T-helper 22 cell (primary cell): Measurements from ENCODE around the gene ERVH48-1.
"Not testable (repeated sequence)": the region's sequence is repeated elsewhere in the genome, so short reads cannot be mapped to it uniquely, and the experiment has no call there.

ENCODE experiments used
- DNase-seq: peaks from one replicate; pipeline ENCODE4 v3.0.0-alpha.2; 2020; ENCODE audit warnings: low read depth

Gene ERVH48-1

DNA sequence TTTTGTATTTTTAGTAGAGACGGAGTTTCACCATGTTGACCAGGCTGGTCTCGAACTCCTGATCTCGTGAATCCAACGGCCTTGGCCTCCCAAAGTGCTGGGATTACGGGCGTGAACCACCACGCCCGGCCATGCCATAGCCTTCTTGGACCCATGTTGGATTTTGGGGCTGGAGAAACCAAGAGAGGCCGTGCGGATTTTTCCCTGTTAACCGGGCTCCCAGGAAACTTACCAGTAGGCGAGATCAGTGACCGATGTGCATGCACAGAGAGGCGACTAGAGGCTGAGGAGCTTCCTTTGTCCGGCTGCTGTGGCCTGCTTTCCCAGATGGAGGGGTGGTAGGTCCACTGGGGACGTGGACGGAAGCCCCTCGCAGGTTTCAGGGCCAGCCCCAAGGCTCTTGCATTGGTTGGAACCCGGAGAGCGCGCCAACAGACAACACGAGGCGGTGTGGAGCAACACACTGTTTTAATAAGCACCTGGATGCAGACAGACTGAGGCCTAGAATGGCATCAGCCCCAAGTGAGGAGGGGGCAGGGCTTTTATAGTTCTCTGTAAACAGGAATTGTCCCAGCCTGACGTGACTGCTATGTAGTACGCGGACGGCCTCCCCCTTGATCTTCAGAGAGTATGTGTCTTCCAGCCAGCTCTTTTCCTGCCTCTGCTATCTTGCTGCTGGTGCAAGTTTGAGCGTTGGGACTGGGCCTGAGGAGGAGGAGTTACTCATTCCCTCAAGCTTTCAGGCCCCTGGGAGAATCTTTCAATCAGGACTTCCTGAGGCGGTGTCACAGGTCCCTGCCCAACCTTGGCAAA, at the start of gene ERVH48-1:
ERVH48-1 (minus strand) TSS at position 517 of the 813 bp plus-strand sequence. CDS start 6,624 bp downstream, outside the sequence.
- DNase-seq = no peak

DNA sequence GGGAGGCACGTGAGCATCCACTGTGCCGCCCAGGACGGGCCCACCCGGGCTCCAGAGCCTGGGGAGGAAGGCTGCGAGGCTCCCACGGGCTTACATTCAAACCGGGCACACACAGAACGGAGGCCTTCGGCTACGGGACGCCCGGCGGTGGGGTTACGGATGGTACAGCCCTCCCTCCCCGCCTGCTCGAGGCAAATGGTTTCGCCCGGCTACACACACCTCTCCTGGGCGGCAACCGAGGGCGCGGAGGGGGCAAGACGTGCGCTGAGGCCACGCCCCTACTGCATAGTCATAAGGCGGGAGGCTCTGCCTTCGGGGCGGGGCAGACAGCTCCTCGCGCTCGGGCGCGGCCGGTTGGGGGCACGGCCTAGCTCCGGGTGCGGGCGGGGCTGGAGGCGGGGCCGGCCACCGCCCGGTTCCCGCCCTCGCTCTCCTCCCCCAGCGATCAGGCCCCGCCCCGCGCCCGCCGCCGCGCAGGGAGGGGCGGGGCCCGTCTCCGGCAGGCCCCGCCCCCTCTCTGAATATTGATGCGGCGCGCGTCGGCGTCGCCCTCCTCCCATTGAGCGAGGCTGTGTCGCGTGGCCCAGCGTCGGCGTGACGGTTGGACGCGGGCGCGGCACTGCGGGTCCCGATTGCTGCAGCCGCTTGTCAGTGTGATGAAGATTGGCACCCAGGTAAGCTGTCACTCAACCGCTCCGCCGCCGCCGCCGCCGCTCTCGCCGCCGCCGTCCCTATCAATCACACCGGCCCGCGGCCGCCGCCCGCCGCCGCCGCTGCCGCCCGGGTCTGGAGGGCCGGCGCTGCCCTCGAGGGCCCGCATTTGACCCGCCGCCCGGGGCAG, 48.8 kb upstream of the ERVH48-1 start, which contains the start of gene PKNOX1:
PKNOX1 (plus strand) TSS at position 572 of the 841 bp plus-strand sequence. CDS start 29,820 bp downstream, outside the sequence.
- peak; percentile 99 for DNase-seq

DNA sequence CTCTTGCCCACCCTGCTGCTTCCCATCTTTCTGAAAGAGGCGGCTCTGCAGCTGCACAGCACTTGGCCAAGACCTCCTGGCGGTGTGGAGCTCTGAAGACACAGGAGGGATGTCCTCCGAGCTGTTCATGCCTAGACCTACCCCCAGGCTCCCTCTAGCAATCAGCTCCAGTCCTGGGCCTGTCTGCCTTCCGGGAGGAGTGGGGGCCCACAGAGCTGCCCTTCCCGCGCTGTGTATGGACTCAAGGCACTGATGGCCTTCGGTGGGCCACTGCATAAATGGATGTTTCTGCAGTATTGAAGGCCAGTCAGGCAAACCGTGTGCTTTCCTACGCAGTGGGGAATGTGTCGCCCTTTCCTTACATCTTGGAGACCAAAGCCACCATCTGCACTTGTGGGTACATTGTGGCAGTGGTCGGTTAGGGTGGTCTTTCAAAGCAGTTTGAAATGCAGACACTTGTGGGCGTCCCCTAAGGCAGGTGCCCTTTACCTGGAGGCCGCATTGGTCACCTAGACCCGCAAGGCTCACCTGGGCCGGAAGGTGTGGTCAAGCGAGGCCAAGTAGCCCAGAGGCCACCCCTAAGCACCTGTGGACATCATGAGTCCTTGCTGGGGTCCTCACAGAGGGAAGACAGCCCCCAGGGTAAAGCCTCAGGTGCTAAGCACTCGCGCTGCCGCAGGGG, 48.0 kb upstream of the ERVH48-1 start:
- DNase-seq = no peak

DNA sequence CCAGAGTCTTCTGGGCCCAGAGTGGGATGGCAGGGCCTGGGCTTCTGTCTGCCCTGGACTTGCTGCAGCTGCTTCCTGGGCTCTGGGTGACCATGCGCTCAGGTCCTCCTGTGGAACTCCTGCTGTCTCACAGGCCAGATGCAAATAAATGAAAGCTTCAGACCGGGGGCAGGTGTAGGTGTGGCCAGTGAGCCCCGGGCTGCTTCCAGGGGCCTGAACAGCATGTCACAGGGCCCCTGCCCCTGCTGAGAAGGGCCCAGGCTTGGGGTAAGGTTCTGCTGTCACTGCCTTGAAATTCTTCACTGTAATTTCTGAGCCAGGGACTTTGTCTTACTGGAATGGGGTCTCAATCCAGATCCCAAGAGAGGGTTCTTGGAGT, 46.5 kb upstream of the ERVH48-1 start:
- DNase-seq = no peak

DNA sequence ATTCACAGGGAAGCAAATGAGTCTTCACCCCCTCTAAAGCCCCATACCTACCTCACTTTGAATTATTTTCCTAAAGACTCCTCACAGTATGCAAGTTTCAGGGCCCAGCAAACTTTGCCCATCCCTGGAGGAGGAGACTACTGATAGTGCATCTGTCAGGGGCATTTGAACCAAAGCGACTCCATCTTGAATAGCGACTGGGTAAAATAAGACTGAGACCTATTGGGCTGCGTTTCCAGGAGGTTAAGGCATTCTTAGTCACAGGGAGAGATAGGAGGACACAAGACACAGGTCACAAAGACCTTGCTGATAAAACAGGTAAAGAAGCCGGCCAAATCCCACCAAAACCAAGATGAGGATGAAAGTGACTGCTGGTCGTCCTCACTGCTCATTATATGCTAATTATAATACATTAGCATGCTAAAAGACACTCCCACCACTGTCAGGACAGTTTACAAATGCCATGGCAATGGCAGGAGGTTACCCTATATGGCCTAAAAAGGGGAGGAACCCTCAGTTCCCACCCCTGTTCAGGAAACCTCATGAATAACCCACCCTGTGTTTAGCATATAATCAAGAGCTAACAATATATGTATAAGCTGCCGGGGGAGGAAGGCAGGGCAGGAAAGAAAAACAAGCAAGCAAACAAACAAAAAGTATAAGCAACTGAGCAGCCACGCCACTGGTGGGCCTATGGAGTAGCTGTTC, 45.7 kb upstream of the ERVH48-1 start:
- no peak for DNase-seq

DNA sequence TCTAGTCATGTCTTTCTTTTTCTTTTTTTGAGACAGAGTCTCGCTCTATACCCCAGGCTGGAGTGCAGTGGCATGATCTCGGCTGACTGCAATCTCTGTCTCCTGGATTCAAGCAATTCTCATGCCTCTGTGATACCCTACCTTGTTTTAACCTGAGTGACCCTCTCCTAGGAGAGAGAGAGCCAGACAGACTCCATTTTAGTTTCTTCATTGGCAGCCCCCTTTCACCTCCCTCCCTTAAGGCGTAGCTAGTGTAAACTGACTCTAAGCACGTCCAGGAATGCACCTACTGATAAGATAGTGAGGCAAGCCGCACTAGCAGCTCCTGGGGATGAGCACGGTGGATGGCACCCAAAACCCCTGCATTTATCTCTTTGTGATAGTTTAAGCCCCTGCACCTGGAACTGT, 43.8 kb upstream of the ERVH48-1 start:
- DNase-seq = no peak

DNA sequence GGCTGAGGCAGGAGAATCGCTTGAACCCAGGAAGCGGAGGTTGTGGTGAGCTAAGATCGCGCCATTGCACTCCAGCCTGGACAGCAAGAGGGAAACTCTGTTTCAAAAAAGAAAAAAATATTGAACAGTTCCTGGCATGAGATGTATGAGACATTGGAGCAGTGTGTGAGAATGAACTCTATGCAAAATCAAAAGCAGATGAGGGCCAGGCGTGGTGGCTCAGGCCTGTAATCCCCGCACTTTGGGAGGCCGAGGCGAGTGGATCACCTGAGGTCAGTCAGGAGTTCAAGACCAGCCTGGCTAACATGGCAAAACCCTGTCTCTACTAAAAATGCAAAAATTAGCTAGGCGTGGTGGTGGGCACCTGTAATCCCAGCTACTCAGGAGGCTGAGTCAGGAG, 42.2 kb upstream of the ERVH48-1 start:
- DNase-seq = not testable (repeated sequence)

DNA sequence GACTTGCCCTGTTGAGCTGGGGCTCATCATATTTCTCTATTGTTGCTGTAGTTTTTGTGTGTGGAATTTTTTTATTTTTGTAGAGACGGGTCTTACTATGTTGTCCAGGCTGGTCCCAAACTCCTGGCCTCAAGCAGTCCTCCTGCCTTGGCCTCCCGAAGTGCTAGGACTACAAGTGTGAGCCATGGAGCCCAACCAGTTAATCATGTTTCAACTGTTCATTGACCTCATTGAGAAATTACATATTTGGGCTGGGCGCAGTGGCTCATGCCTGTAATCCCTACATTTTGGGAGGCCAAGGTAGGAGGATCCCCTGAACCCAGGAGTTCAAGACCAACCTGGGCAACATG, 39.8 kb upstream of the ERVH48-1 start:
- DNase-seq = no peak

DNA sequence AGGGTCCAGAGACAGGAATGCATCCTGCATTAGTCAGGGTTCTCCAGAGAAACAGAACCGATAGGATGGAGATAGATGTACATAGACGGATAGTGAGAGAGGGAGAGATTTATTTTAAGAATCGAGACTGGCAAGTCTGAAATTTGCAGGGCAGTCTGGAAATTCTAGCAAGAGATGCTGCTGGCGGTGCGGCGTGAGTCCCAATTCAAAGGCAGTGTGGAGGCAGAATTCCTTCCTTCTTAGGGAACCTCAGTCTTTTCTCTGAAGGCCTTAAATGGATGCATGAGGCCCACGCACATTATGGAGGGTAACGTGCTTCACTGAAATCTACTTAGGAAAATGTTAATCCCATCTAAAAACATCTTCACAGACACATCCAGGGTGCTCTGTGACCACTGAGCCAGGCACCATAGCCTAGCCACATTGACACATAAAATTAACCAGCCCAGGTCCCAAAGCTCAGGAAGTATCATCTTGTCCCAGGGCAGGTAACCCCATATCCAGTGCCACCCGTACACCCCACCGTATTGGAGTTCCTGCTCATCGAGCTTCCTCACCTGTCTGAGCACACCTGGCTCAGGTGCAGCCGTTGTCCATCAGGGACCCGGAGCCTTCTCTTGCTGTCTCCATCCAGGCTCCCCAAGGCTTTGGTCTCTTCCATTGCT, 39.2 kb upstream of the ERVH48-1 start:
- no peak for DNase-seq

DNA sequence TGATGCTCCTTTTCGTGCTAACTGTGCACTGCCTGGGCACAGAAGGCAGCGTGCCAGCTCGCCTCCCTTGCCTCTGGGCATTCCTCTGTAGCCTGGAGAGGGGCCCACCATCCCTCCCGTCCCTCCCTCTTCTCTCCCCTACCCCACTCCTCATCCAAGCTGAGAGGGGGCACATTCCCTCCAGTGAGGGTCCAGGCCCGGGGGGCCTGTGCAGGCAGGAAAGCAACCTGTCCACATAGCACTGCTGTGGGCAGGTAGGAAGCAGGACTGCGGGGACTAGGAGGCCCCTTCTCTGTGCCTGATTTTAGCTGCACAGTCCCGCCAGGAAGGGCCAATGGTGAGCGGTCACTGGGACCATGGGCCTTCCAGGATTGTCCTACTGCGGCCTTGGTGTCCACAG, 38.7 kb upstream of the ERVH48-1 start:
- no peak for DNase-seq

DNA sequence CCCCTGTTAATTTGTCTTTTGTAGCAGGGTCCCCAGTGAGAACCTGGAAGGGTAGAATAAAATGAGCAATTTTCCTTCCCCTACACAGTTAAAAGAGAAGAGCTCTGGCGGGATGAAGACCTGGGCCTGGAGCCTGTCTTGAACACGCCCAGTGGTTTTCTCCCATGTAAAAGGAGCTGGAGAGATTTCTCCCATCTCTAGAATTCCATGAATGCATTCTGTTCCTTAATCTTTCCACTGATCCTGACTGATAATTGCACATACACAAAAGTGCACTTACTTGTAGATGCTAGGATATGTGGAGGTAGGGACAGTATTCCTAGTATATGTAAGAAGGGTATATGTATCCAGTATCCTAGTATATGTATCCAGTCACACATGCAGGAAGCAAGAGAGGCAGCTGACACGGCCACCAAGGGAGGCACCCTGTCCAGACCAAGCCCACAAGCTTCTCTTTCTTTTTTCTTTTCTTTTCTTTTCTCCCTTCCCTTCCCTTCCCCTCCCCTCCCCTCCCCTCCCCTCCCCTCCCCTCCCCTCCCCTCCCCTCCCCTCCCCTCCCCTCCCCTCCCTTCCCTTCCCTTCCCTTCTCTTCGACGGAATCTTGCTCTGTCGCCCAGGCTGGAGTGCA, 37.1 kb upstream of the ERVH48-1 start:
- no peak for DNase-seq

DNA sequence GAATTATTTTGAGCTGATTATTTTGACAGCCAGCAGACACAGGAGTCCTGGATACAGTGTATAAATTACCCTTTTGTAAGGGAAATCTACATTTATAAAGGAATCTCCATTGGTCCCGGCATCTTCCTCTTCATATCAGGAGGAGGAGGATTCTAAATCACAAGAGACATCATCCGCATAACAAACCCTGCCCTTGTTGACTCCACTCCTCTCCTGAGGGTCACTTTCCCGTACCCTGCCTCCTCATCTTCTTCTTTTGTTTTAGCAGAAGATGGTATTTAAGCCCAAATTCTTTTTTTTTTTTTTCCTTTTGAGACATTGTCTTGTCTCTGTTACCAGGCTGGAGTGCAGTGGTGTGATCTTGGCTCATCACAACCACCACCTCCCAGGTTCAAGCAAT, 34.3 kb upstream of the ERVH48-1 start:
- no peak for DNase-seq

DNA sequence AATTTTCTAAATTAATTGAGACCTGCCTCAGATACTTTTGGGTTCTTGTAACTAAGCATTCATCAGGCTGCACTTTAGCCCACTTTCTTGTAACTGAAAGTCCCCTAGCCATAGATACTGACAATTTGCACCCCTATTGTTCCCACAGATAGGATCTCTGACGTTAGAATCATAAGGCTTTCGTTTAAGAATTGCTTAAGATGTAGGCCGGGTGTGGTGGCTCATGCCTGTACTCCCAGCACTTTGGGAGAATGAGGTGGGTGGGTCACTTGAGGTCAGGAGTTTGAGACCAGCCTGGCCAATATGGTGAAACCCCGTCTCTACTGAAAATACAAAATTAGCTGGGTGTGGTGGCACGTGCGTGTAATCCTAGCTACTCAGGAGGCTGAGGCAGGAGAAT, 32.7 kb upstream of the ERVH48-1 start:
- DNase-seq = not testable (repeated sequence)

DNA sequence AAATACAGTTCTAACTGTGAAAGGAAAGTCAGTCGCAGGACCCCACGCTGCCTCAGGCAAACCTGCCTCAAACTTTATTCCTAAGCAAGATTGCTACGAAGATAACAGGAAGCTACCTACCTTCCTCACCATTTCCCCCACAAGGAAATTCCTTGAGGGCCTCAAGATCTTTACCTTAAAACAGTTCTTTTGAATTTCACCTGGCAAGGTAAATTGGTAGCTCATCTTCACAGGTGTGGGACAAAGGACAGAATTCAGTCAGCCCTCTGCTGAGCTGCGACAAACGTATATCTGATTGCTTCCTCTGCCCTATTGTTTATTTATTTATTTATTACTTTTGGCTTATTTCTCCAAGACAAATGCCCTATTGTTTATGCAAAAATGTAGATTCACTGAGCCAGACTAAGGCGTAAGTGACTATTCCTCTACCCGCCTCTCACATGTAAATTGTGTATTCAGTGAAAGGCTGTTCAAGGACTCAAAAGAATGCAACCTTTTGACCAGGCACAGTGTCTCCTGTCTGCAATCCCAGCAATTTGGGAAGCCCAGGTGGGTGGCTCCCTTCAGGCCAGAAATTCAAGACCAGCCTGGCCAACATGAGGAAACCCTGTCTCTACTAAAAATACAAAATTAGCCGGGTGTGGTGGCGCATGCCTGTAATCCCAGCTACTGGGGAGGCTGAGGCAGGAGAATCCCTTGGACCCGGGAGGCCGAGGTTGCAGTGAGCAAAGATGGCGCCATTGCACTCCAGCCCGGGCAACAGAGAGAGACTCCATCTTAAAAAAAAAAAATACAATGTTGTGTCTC, 31.6 kb upstream of the ERVH48-1 start:
- no peak for DNase-seq

DNA sequence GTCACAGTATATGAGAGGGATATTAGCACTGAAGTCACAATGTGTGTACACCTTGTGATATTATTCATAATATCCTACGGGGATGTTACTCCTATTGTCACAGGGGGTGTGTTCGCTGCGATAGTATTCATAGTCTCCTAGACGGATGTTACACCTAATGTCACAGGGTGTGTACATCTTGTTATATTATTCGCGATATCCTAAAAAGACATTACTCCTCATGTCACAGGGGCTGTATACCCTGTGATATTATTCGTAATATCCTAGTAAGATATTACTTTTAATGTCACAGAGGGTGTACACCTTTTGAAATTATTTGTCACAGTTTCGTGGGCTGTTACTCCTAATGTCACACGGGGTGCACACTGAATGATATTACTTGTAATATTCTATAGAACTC, 25.8 kb upstream of the ERVH48-1 start:
- not testable (repeated sequence) for DNase-seq

DNA sequence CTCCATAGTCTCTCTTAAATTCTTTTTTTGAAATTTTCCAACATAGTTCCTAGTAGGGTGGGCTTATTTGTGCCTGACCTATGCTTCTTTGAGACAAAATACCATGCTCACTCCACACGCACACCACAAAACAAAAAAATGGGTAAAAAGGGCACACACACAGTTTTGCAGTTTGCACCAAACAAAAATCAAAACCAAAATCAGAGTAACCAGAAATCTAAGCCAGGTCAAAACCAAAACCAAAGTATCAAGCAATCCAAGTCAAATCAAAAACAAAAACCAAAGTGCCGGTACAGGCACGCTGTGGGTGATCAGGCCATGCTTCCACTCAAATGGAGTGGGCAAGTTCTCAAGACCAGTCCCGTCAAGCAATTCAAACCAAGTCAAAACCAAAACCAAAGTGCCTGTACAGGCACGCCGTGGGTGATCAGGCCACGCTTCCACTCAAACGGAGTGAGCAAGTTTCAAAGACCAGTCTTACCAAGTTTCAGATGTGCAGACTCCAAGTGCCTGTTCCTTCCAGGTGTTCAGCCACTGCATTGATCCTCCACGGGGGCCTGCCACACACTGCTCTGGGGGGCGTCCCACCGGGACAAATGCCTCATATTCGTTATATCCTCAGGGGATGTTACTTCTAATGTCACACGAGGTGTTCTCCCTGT, 23.8 kb upstream of the ERVH48-1 start:
- DNase-seq = not testable (repeated sequence)

DNA sequence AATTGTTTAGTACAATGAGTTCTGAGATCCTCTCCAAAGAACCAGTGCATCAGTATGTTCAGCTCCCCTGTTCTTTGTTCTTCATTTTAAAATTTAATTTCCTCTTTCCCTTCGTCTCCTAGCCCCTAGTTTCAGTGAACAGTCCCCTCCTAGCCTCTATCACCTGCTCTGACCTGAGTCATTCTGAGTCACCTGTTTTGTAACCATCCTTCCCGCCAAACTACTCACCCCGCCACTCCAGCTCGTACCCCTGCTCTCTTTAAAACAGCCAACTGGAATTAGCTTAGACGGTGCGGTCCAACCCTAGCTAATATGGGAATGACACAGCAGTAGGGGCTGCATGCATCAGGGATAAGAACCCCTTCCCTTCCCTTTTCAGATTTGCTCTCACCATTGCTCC, 16.8 kb upstream of the ERVH48-1 start:
- no peak for DNase-seq

DNA sequence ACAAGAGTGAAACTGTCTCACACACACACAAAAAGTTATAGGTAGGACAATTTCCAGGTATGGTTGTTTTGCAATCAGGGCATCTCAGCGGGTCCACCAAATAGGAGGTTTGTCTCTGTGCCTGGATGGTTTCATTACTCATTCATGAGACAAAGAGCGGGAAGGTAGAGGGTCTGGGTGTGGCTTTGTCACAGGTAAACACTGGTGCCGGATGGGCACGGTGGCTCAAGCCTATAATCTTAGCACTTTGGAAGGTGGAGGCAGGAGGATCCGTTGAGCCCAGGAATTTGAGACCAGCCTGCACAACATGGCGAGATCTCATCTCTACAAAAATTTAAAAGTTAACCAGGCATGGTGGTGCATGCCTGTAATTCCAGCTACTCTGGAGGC, 16.3 kb upstream of the ERVH48-1 start:
- no peak for DNase-seq

DNA sequence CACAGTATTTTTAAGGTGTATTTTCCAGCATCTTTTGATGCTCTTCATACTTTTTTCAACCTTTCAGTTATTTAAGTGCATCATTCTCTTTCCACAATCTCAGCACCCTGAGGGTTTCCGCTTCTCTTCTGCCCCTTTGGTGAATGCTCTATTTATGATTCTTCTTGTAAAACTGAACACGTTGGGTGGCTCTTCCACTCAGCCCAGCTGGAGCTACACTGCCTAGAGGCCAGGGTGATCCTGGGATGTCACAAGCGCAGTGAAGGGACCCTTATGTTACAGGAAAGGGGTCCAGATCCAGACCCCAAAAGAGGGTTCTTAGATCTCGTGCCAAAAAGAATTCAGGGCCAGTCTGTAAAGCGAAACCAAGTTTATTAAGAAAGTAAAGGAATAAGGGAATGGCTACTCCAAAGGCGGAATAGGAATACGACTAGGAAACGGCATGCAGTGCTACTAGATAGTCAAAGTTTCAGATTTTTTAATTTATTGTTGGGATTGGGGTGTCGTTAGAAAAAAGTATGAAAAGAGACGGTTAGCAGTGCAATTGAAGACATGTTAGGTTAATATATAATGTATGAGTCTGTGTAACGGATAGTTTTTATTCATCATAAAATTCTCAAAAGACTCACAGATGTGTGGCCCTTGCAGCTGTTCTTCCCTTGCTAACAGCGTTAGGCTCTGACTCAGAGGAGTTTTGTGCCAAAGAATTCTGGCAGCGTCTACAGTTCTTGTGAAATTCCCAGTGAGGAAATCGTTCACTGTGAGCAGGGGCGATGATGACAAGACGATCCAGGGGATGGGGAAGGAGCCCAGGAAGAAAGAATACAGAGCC, 14.4 kb upstream of the ERVH48-1 start:
- DNase-seq = no peak
